GM12878 (cell line): ENCODE results near the gene GSTCD. TPM values are rescaled to one million over a fixed set of nuclear protein-coding genes. Genes with fewer than 3 reads are reported as not detected.
"Not testable (repeated sequence)": the region's sequence is repeated elsewhere in the genome, so short reads cannot be mapped to it uniquely, and the experiment has no call there.

ENCODE experiments used
- ATAC-seq: fragments of 200-7000 bp; cut with Tn5 transposase; 3 replicates; pipeline ENCODE4 v1.9.1; 2020; ENCODE audit warnings: mild to moderate bottlenecking, moderate library complexity
- BruUV-seq: library from RNA; stranded (reverse); fragments of 400-500 nt; replicated peaks from 2 replicates; lab custom pipeline; 2021; lab: Mats Ljungman, UMichigan
- CTCF ChIA-PET: fragments of 300-600 bp; sonication (Branson Sonifier 250); formaldehyde crosslinking; extraction: SDS; loops from one replicate; lab custom pipeline; 2021; ENCODE audit warnings: inconsistent platforms; lab: Yijun Ruan, JAX
- POLR2A ChIA-PET: fragments of 350-600 bp; formaldehyde crosslinking; extraction: SDS; loops from one replicate; lab custom pipeline; 2021; ENCODE audit warnings: inconsistent platforms; lab: Charles Lee
- RAD21 ChIA-PET: fragments of 300-600 bp; sonication (Branson Sonifier 250); formaldehyde crosslinking; loops from one replicate; lab custom pipeline; 2023; ENCODE audit warnings: antibody characterized with exemption; ENCODE audit not compliant: unreplicated experiment; lab: Charles Lee
- SMC1A ChIA-PET: fragments of 300-600 bp; sonication (Branson Sonifier 250); formaldehyde crosslinking; loops from one replicate; lab custom pipeline; 2023; ENCODE audit not compliant: unreplicated experiment, uncharacterized antibody; lab: Charles Lee
- DNase-seq: peaks from one replicate; pipeline ENCODE4 v3.0.0-alpha.2; 2011; ENCODE audit warnings: low read depth, low spot score
- FAIRE-seq: peaks from 3 replicates; lab custom pipeline; 2011; peaks lifted over from hg19 to GRCh38; lab: Jason Lieb, UNC
- H2AFZ ChIP-seq: 2 replicates; pipeline ENCODE4 v1.6.0; 2011; ENCODE audit warnings: low read depth, low read length, control low read depth; ENCODE audit not compliant: control insufficient read depth
- H3K27ac ChIP-seq: 2 replicates; pipeline ENCODE4 v1.5.1; 2011; ENCODE audit warnings: control low read depth; ENCODE audit not compliant: control insufficient read depth, insufficient read depth
- H3K27me3 ChIP-seq, 2 experiments: replicated peaks in 1 of 2; 2 replicates each; pipeline versions ENCODE4 v1.6.0 to v1.6.1; 2011; ENCODE audit warnings: low read length in 1 of 2; ENCODE audit not compliant: control insufficient read depth in 2 of 2, insufficient read depth in 2 of 2
- H3K36me3 ChIP-seq, 2 experiments: 2 replicates each; pipeline ENCODE4 v1.5.1; 2011; ENCODE audit warnings: low read length in 1 of 2; ENCODE audit not compliant: control insufficient read depth in 2 of 2, insufficient read depth in 2 of 2
- H3K4me1 ChIP-seq: 2 replicates; pipeline ENCODE4 v1.6.1; 2011; ENCODE audit warnings: mild to moderate bottlenecking, low read length, moderate library complexity, mixed read lengths; ENCODE audit not compliant: control insufficient read depth, insufficient read depth
- H3K4me2 ChIP-seq: 2 replicates; pipeline ENCODE4 v1.6.0; 2011; ENCODE audit warnings: control low read depth; ENCODE audit not compliant: control insufficient read depth, insufficient read depth
- H3K4me3 ChIP-seq: fragments of 200-600 bp; sonication (generic); 2 replicates; pipeline ENCODE4 v1.5.1; 2016
- H3K79me2 ChIP-seq: 2 replicates; pipeline ENCODE4 v1.6.0; 2011; ENCODE audit warnings: low read length; ENCODE audit not compliant: control insufficient read depth, insufficient read depth
- H3K9ac ChIP-seq: 2 replicates; pipeline ENCODE4 v1.8.0; 2011; ENCODE audit warnings: low read length, control low read depth, mixed read lengths; ENCODE audit not compliant: control insufficient read depth, insufficient read depth
- H3K9me3 ChIP-seq: replicated peaks from 3 replicates; pipeline ENCODE4 v1.5.1; 2011; ENCODE audit warnings: mild to moderate bottlenecking, low read length; ENCODE audit not compliant: control insufficient read depth, insufficient read depth
- H4K20me1 ChIP-seq: 2 replicates; pipeline ENCODE4 v1.6.0; 2011; ENCODE audit not compliant: control insufficient read depth, insufficient read depth
- CHD4 ChIP-seq: fragments of 200-600 bp; sonication (generic); IDR thresholded peaks from 2 replicates; pipeline ENCODE4 v1.6.1; 2016; ENCODE audit warnings: mild to moderate bottlenecking
- LARP7 ChIP-seq: fragments of 450-650 bp; IDR thresholded peaks from 2 replicates; pipeline ENCODE4 v1.6.1; 2017; ENCODE audit warnings: mild to moderate bottlenecking
- NBN ChIP-seq: fragments of 450-650 bp; IDR thresholded peaks from 2 replicates; pipeline ENCODE4 v1.6.1; 2016
- NKRF ChIP-seq: fragments of 450-650 bp; conservative IDR thresholded peaks from 2 replicates; pipeline ENCODE4 v1.6.1; 2017; ENCODE audit warnings: mild to moderate bottlenecking, moderate library complexity
- RELB ChIP-seq: fragments of 450-650 bp; IDR thresholded peaks from 2 replicates; pipeline ENCODE4 v1.6.1; 2017; ENCODE audit warnings: low read depth, mild to moderate bottlenecking, moderate library complexity
- REST ChIP-seq: IDR thresholded peaks from 2 replicates; pipeline ENCODE4 v1.6.1; 2012; ENCODE audit warnings: mild to moderate bottlenecking, low read depth, low read length
- SREBF1 ChIP-seq: IDR thresholded peaks from 2 replicates; pipeline ENCODE4 v1.6.1; 2012; ENCODE audit warnings: mild to moderate bottlenecking, low read length
- TARDBP ChIP-seq: IDR thresholded peaks from 2 replicates; pipeline ENCODE4 v1.6.1; 2016; ENCODE audit warnings: borderline replicate concordance
- WRNIP1 ChIP-seq: IDR thresholded peaks from 2 replicates; pipeline ENCODE4 v1.6.1; 2011; ENCODE audit warnings: low read depth, low read length, improper control_type of control experiment, borderline replicate concordance
- WGBS: methylation state at CpG from one replicate; pipeline ENCODE4 v1.1.6; 2016; ENCODE audit warnings: low lambda C conversion rate; ENCODE audit not compliant: insufficient replicate concordance, insufficient coverage; ENCODE audit errors: missing lambda C conversion rate; 5-methylcytosine and 5-hydroxymethylcytosine counted together
- in situ Hi-C: fragments of 300-500 bp; cut with MboI; formaldehyde crosslinking; loops from 9 replicates; pipeline ENCODE4 v1.14.3; 2018; ENCODE audit warnings: mixed read lengths
- intact Hi-C: fragments of 100-400 bp; cut with micrococcal nuclease; formaldehyde crosslinking; loops from one replicate; pipeline ENCODE4 v1.14.2; 2022; ENCODE audit not compliant: unreplicated experiment
- polyA plus RNA-seq, 11 experiments: library from polyadenylated mRNA; depleted of rRNA in 4 of 11; unstranded in 6 of 11; stranded (reverse) in 5 of 11; fragments of >200 nt; fragmentation: Nextera tagmentation in 4 of 11; fragmentation: Illumina TruSeq in 1 of 11; extraction: Ambion mirVana in 4 of 11; extraction: Trizol in 1 of 11; gene quantifications; 1 replicate in 1 of 11; 2 replicates in 10 of 11; pipeline versions ENCODE4 v1.2.1 to v1.2.3, GENCODE V29; 2011 to 2016; ENCODE audit warnings: inconsistent platforms in 2 of 11, missing spikeins in 2 of 11, low read depth in 1 of 11
- total RNA-seq, 4 experiments: library from RNA; depleted of rRNA in 3 of 4; stranded (reverse); fragments of >200 nt in 3 of 4; fragmentation: Illumina TruSeq in 1 of 4; extraction: Trizol in 1 of 4; gene quantifications; 2 replicates each; pipeline versions ENCODE4 v1.2.1 to v1.2.3, GENCODE V29; 2013 to 2021

GSTCD gene
- total and polyA plus RNA-seq, 10 of the 15 experiments (the other 5 are each of a cell fraction or from before 2014, with no cell fraction given): 4.3 to 28.4 (median 14.1) TPM

- TF ChIP-seq REST: no peak
- TF ChIP-seq RELB: no peak
- no peak for TF ChIP-seq LARP7
- TF ChIP-seq WRNIP1: no peak
- TF ChIP-seq NKRF: no peak
- no peak for TF ChIP-seq CHD4
- TF ChIP-seq TARDBP: no peak
- no peak for TF ChIP-seq SREBF1
- no peak for TF ChIP-seq NBN
Observed at GRCh38 chr4:105845559-105845958, 137.0 kb downstream of the GSTCD start (continued).

GRCh38 chr4:105848359-105848758 lies 139.8 kb downstream of the GSTCD start:
- H2AFZ ChIP-seq, H3K79me2 ChIP-seq, DNase-seq, H3K4me1 ChIP-seq, POLR2A ChIA-PET, H3K27me3 ChIP-seq, intact Hi-C loops, H3K36me3 ChIP-seq, H3K9ac ChIP-seq, FAIRE-seq, in situ Hi-C loops, BruUV-seq, H3K4me3 ChIP-seq, H4K20me1 ChIP-seq, ATAC-seq, H3K27ac ChIP-seq, H3K4me2 ChIP-seq, H3K9me3 ChIP-seq: not testable (repeated sequence)
- ChIA-PET RAD21 (interaction anchor here (0.9 kb wide), 1 partner anchor 171 kb away, joined by 3 read pairs; no protein-coding TSS in a partner anchor), CTCF (interaction anchor here (0.9 kb wide), 1 partner anchor 41 kb away, joined by 3 read pairs; no protein-coding TSS in a partner anchor), SMC1A (interaction anchor here (1.3 kb wide), 1 partner anchor 10 kb away, joined by 4 read pairs; no protein-coding TSS in a partner anchor)
- WGBS: 83% methylated on average over 6 of the region's 6 CpGs
